Fibroblast of lung (primary cell): Measurements from ENCODE around the gene PRR16.

Experiments used
- EZH2 ChIP-seq: IDR thresholded peaks from 2 replicates; pipeline ENCODE4 v1.5.1; 2012; ENCODE audit warnings: low read length, control low read depth, mild to moderate bottlenecking; ENCODE audit errors: missing control alignments
- TF ChIP-seq, protein P1 (sequence below), 2 donors: IDR thresholded peaks in 1 of 2; conservative IDR thresholded peaks in 1 of 2; 1 replicate in 1 of 2; 2 replicates in 1 of 2; pipeline ENCODE4 v1.5.1; 2011 to 2012; ENCODE audit warnings: low read length in 2 of 2, control low read depth in 1 of 2, inconsistent platforms in 1 of 2, low read depth in 1 of 2, mild to moderate bottlenecking in 1 of 2

DNA sequence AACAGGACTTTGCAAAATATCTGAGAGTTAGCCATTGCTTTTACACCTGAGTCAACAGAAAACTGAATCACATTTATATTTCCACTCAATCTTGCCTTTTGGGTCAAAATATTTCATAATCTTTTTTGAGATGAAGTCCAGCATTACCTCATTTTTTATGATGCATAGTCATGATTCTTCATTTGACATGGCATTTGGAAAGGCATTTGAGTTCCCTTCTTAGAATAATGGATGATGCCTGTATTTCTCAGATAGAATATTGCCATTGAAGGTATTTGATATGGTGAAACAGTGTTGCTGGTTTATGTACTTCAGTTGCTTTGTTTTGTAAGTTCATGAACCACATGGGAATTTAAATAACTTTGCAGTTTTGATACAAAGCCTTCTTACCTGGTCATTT lies 180.4 kb downstream of the PRR16 start:
- TF ChIP-seq, protein P1, sequence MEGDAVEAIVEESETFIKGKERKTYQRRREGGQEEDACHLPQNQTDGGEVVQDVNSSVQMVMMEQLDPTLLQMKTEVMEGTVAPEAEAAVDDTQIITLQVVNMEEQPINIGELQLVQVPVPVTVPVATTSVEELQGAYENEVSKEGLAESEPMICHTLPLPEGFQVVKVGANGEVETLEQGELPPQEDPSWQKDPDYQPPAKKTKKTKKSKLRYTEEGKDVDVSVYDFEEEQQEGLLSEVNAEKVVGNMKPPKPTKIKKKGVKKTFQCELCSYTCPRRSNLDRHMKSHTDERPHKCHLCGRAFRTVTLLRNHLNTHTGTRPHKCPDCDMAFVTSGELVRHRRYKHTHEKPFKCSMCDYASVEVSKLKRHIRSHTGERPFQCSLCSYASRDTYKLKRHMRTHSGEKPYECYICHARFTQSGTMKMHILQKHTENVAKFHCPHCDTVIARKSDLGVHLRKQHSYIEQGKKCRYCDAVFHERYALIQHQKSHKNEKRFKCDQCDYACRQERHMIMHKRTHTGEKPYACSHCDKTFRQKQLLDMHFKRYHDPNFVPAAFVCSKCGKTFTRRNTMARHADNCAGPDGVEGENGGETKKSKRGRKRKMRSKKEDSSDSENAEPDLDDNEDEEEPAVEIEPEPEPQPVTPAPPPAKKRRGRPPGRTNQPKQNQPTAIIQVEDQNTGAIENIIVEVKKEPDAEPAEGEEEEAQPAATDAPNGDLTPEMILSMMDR (conservative IDR thresholded peaks at IDR 0.05 in 1 of 2, IDR thresholded peaks at IDR 0.05 in 1 of 2; ENCODE audit: low read depth in 1 of 2, low read length in 2 of 2), result no peak
- no peak for TF ChIP-seq EZH2
